Measurements from ENCODE around the gene ZCCHC12.
"Not testable (repeated sequence)": the region's sequence is repeated elsewhere in the genome, so short reads cannot be mapped to it uniquely, and the experiment has no call there.

ZCCHC12 gene

GRCh38 chrX:118802857-118803256, 20.8 kb upstream of the ZCCHC12 start:
- no peak for ATAC-seq
- TF ChIP-seq ZFP3 (CRISPR knock-in tag; IDR thresholded peaks at IDR 0.05) (no peak), ZC3H10 (CRISPR knock-in tag; IDR thresholded peaks at IDR 0.05) (no peak), ZNF70 (CRISPR knock-in tag; IDR thresholded peaks at IDR 0.05) (no peak), ARNTL (CRISPR knock-in tag; IDR thresholded peaks at IDR 0.05; ENCODE audit: borderline replicate concordance, low read depth) (no peak), GLIS3 (CRISPR knock-in tag; IDR thresholded peaks at IDR 0.05) (no peak), TOX (CRISPR knock-in tag; IDR thresholded peaks at IDR 0.05; ENCODE audit: borderline replicate concordance) (no peak), ZNF565 (CRISPR knock-in tag; conservative IDR thresholded peaks at IDR 0.05; ENCODE audit: low read depth) (no peak), PATZ1 (CRISPR knock-in tag; IDR thresholded peaks at IDR 0.05; ENCODE audit: borderline replicate concordance) (no peak), TSHZ2 (CRISPR knock-in tag; IDR thresholded peaks at IDR 0.05) (no peak), TCF4 (CRISPR knock-in tag; IDR thresholded peaks at IDR 0.05; ENCODE audit: borderline replicate concordance) (no peak), ISL1 (CRISPR knock-in tag; IDR thresholded peaks at IDR 0.05) (no peak), SNAI2 (CRISPR knock-in tag; IDR thresholded peaks at IDR 0.05) (no peak), BACH2 (CRISPR knock-in tag; IDR thresholded peaks at IDR 0.05; ENCODE audit: borderline replicate concordance) (no peak), CREB5 (CRISPR knock-in tag; IDR thresholded peaks at IDR 0.05; ENCODE audit: low read depth) (no peak), ZNF8 (CRISPR knock-in tag; IDR thresholded peaks at IDR 0.05) (no peak), ZFP30 (CRISPR knock-in tag; IDR thresholded peaks at IDR 0.05) (no peak), PPARA (CRISPR knock-in tag; IDR thresholded peaks at IDR 0.05; ENCODE audit: borderline replicate concordance) (no peak), POU6F1 (CRISPR knock-in tag; IDR thresholded peaks at IDR 0.05; ENCODE audit: borderline replicate concordance, low read depth) (no peak), CSRNP3 (CRISPR knock-in tag; IDR thresholded peaks at IDR 0.05) (no peak)

- TF ChIP-seq CREB5 (CRISPR knock-in tag; IDR thresholded peaks at IDR 0.05; ENCODE audit: low read depth) (no peak), BACH2 (CRISPR knock-in tag; IDR thresholded peaks at IDR 0.05; ENCODE audit: borderline replicate concordance) (no peak), PPARA (CRISPR knock-in tag; IDR thresholded peaks at IDR 0.05; ENCODE audit: borderline replicate concordance) (no peak), ESRRG (CRISPR knock-in tag; IDR thresholded peaks at IDR 0.05) (no peak)
- ATAC-seq = peak; percentile 87
These were observed 16.2 kb upstream of the ZCCHC12 start for GRCh38 chrX:118807151-118808017.

GRCh38 chrX:118817257-118817656, 6.4 kb upstream of the ZCCHC12 start:
- not testable (repeated sequence) for ATAC-seq
